K562 (cell line): ENCODE data around the gene DLAT. TPM values are rescaled to one million over a fixed set of nuclear protein-coding genes. Genes with fewer than 3 reads are reported as not detected.
A peak's percentile ranks its signal among the peaks of the same experiment; 100 is the strongest.

Experiments used
- CEBPG ChIP-seq, 3 experiments: fragments of 200-800 bp in 1 of 3; sonication (Bioruptor generic) in 1 of 3; sonication (generic) in 1 of 3; formaldehyde crosslinking in 1 of 3; IDR thresholded peaks in 2 of 3; conservative IDR thresholded peaks in 1 of 3; 2 replicates each; pipeline versions ENCODE4 v1.6.1 to v1.8.0; 2016 to 2022; ENCODE audit warnings: missing compliant biosample characterization in 2 of 3, missing genetic modification characterization in 2 of 3, mild to moderate bottlenecking in 1 of 3, missing genetic modification reagents in 1 of 3
- CEBPZ ChIP-seq: fragments of 150-350 bp; IDR thresholded peaks from 2 replicates; pipeline ENCODE4 v1.6.1; 2014; ENCODE audit warnings: low read depth, mild to moderate bottlenecking, low read length, borderline replicate concordance
- FOS ChIP-seq: IDR thresholded peaks from 3 replicates; pipeline ENCODE4 v1.6.1; 2011; ENCODE audit not compliant: insufficient read length; ENCODE audit errors: extremely low read depth
- FOXP4 ChIP-seq: sonication (generic); formaldehyde crosslinking; IDR thresholded peaks from 2 replicates; pipeline ENCODE4 v1.8.0; 2022; ENCODE audit warnings: mild to moderate bottlenecking, missing genetic modification reagents, borderline replicate concordance
- KDM2B ChIP-seq: fragments of 250-450 bp; sonication (Bioruptor Pico); IDR thresholded peaks from 2 replicates; pipeline ENCODE4 v1.8.0; 2021; ENCODE audit warnings: mild to moderate bottlenecking, moderate library complexity
- RBM22 ChIP-seq: fragments of 200-400 bp; formaldehyde crosslinking; IDR thresholded peaks from 2 replicates; pipeline ENCODE4 v1.6.1; 2018; ENCODE audit warnings: low read length, low read depth; ENCODE audit not compliant: poor library complexity, severe bottlenecking
- SPI1 ChIP-seq: IDR thresholded peaks from 2 replicates; pipeline ENCODE4 v1.6.1; 2011; ENCODE audit warnings: low read depth, low read length, control low read depth, borderline replicate concordance
- USF2 ChIP-seq: sonication (generic); formaldehyde crosslinking; IDR thresholded peaks from 2 replicates; pipeline ENCODE4 v1.5.0; 2020; ENCODE audit warnings: missing genetic modification reagents
- ZBED1 ChIP-seq: IDR thresholded peaks from 2 replicates; pipeline ENCODE4 v1.6.1; 2014
- ZNF175 ChIP-seq: fragments of 200-800 bp; sonication (Bioruptor generic); IDR thresholded peaks from 2 replicates; pipeline ENCODE4 v1.6.1; 2016; ENCODE audit warnings: low read depth, mild to moderate bottlenecking, missing genetic modification characterization, missing compliant biosample characterization
- polyA plus RNA-seq, 8 experiments: library from polyadenylated mRNA; depleted of rRNA in 4 of 8; stranded (reverse) in 5 of 8; unstranded in 3 of 8; fragments of >200 nt; fragmentation: Nextera tagmentation in 2 of 8; fragmentation: Illumina TruSeq in 1 of 8; extraction: Ambion mirVana in 2 of 8; extraction: Trizol in 1 of 8; gene quantifications; 2 replicates each; pipeline versions ENCODE4 v1.2.1 to v1.2.3, GENCODE V29; 2011 to 2014; ENCODE audit warnings: inconsistent platforms in 1 of 8, missing spikeins in 1 of 8
- total RNA-seq, 7 experiments: library from RNA; depleted of rRNA in 6 of 7; stranded (reverse); fragments of >200 nt in 6 of 7; fragmentation: Illumina TruSeq in 2 of 7; extraction: Trizol in 2 of 7; gene quantifications; 2 replicates each; pipeline versions ENCODE4 v1.2.1 to v1.2.3, GENCODE V29; 2011 to 2021; ENCODE audit warnings: low replicate concordance in 1 of 7
- TF ChIP-seq, protein P1 (sequence below): fragments of 450-650 bp; IDR thresholded peaks from 2 replicates; pipeline ENCODE4 v1.6.1; 2016
- TF ChIP-seq, protein P2 (sequence below): fragments of 250-450 bp; sonication (Bioruptor Pico); IDR thresholded peaks from 2 replicates; pipeline ENCODE4 v1.8.0; 2022; ENCODE audit warnings: moderate library complexity, mild to moderate bottlenecking, inconsistent platforms

DLAT gene
- total and polyA plus RNA-seq, 9 of the 15 experiments (the other 6 are each of a cell fraction or from before 2014, with no cell fraction given), result 41.7 to 152 (median 105) TPM

GRCh38 chr11:112086422-112087191 lies 61.4 kb downstream of the DLAT start, which contains the start of the genes SDHD and TIMM8B (continued):
- TF ChIP-seq FOXP4 (peak; percentile 63; the same call in 1 of the 2 replicates), RBM22 (peak; percentile 80), CEBPZ (no peak), KDM2B (CRISPR knock-in tag) (peak; percentile 99), CEBPG (CRISPR knock-in tag; IDR thresholded peaks at IDR 0.05) (no peak), CEBPG (tag; conservative IDR thresholded peaks at IDR 0.05 in 1 of 2, IDR thresholded peaks at IDR 0.05 in 1 of 2) (no peak), USF2 (CRISPR knock-in tag) (no peak), SPI1 (peak; percentile 94), ZBED1 (no peak), ZNF175 (CRISPR knock-in tag) (0 out of 2 replicates have a peak, but pooled peaks have one; percentile 14), FOS (peak; percentile 59)
- TF ChIP-seq, protein P1, sequence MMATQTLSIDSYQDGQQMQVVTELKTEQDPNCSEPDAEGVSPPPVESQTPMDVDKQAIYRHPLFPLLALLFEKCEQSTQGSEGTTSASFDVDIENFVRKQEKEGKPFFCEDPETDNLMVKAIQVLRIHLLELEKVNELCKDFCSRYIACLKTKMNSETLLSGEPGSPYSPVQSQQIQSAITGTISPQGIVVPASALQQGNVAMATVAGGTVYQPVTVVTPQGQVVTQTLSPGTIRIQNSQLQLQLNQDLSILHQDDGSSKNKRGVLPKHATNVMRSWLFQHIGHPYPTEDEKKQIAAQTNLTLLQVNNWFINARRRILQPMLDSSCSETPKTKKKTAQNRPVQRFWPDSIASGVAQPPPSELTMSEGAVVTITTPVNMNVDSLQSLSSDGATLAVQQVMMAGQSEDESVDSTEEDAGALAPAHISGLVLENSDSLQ, result peak; percentile 71
- TF ChIP-seq, protein P2, sequence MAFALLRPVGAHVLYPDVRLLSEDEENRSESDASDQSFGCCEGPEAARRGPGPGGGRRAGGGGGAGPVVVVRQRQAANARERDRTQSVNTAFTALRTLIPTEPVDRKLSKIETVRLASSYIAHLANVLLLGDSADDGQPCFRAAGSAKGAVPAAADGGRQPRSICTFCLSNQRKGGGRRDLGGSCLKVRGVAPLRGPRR (CRISPR knock-in tag), result peak; percentile 18; the same call in 1 of the 2 replicates
